ENCODE measurements around the gene CEND1.

DNA sequence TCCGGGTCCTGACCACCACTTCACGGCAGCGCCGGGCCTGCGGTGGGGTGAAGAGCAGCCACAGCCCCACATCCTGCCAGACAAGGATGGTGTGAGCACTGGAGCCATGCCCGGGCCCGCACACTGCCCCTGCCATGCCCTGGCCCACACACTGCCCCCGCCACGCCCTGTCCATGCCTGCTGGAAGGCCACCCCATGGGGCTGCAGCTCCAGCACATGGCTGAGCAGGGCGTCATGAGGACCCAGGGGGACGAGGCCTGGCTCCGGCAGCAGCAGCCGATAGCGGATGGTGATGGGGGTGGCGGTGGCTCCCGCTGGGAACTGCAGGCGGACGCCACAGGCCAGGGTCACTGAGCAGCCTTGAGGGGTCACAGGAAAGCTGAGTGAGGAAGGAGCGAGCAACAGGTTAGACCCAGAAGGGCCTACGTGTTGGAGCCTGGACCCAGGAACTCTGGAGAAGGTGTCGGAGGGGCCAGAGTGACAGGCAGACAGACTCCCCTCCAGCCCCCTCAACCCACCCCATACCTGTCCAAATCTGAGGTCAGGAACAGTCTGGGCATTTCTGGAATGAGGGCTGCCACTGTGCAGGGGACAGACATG is 12.2 kb upstream of the CEND1 start:
- no peak for TF ChIP-seq GATA2 (IDR thresholded peaks at IDR 0.05; ENCODE audit: low read depth, low read length)
- TF ChIP-seq GATA3 (IDR thresholded peaks at IDR 0.05; ENCODE audit: low read depth, low read length) = no peak

Measured in SH-SY5Y (cell line).